LNCAP (cell line): Measurements from ENCODE around the gene SIX4.

Experiments
- CTCF ChIP-seq: fragments of 450-650 bp; IDR thresholded peaks from 2 replicates; pipeline ENCODE4 v1.5.1; 2017; ENCODE audit warnings: mild to moderate bottlenecking

SIX4 gene

GRCh38 chr14:60723907-60724618, at the start of gene SIX4:
TSS of gene SIX4 (minus strand) at chr14:60724351. CDS start at chr14:60724074, 277 bp downstream.
- no peak for TF ChIP-seq CTCF

GRCh38 chr14:60773558-60773957, 49.4 kb upstream of the SIX4 start:
- TF ChIP-seq CTCF, result no peak

- no peak for TF ChIP-seq CTCF
These were observed 47.0 kb upstream of the SIX4 start for GRCh38 chr14:60771117-60771516.

GRCh38 chr14:60768602-60769001, 44.5 kb upstream of the SIX4 start:
- TF ChIP-seq CTCF, result no peak

GRCh38 chr14:60760644-60761364, 36.7 kb upstream of the SIX4 start:
- TF ChIP-seq CTCF, result no peak

GRCh38 chr14:60760209-60760608, 36.1 kb upstream of the SIX4 start:
- TF ChIP-seq CTCF, result no peak

GRCh38 chr14:60758885-60759284, 34.7 kb upstream of the SIX4 start:
- TF ChIP-seq CTCF, result no peak
